ENCODE results near the gene SAXO2. TPM values are rescaled to one million over a fixed set of nuclear protein-coding genes. Genes with fewer than 3 reads are reported as not detected.
"Not testable (repeated sequence)": the region's sequence is repeated elsewhere in the genome, so short reads cannot be mapped to it uniquely, and the experiment has no call there.

Gene SAXO2
- polyA plus RNA-seq (ENCODE audit: insufficient read depth in 1 of 5, insufficient read length in 5 of 5, low replicate concordance in 1 of 5): 10 to 100 TPM in 4 of 5 donors, 1 to 10 TPM in 1; 7.6 to 21.4 (median 14.5) TPM
- long read RNA-seq, donor 1, partial matches to known transcripts: 0 of 2 reads
- long read RNA-seq, donor 1, other reads (novel, unspliced or antisense): 0 of 2 reads
- long read RNA-seq, donor 2: 0 reads
- long read RNA-seq, donor 3, partial matches to known transcripts: 0 of 2 reads
- long read RNA-seq, donor 3, other reads (novel, unspliced or antisense): 0 of 2 reads
- long read RNA-seq, donor 4, partial matches to known transcripts: 0 of 2 reads
- long read RNA-seq, donor 4, other reads (novel, unspliced or antisense): 0 of 2 reads
- long read RNA-seq, donor 5, partial matches to known transcripts: 0 of 3 reads
- long read RNA-seq, donor 5, other reads (novel, unspliced or antisense): 0 of 3 reads
- long read RNA-seq, donor 6: 0 reads
- long read RNA-seq, donor 7, partial matches to known transcripts: 0 of 1 reads
- long read RNA-seq, donor 7, other reads (novel, unspliced or antisense): 0 of 1 reads
- long read RNA-seq, donor 8, partial matches to known transcripts: 0 of 1 reads
- long read RNA-seq, donor 8, other reads (novel, unspliced or antisense): 0 of 1 reads

GRCh38 chr15:82262422-82263026 is at the start of gene SAXO2, which contains the start of gene EFL1:
Gene SAXO2, plus strand, starts transcription at chr15:82262818. Its CDS starts 62 bp downstream, at chr15:82262880.
Gene EFL1, minus strand, starts transcription at chr15:82262734. Its CDS starts 956 bp downstream, at chr15:82261778.
- DNase-seq: peak; percentile 87 to 88

GRCh38 chr15:82216092-82216491 is 46.5 kb upstream of the SAXO2 start:
- not testable (repeated sequence) for DNase-seq

GRCh38 chr15:82221535-82221934 is 41.1 kb upstream of the SAXO2 start:
- not testable (repeated sequence) for DNase-seq

- no peak for DNase-seq
These were observed 33.9 kb upstream of the SAXO2 start for GRCh38 chr15:82228750-82229149.

- no peak for DNase-seq
These were observed 31.4 kb upstream of the SAXO2 start for GRCh38 chr15:82231233-82231632.

- no peak for DNase-seq
These were observed 30.8 kb upstream of the SAXO2 start for GRCh38 chr15:82231842-82232241.

GRCh38 chr15:82237944-82238534 is 24.6 kb upstream of the SAXO2 start:
- DNase-seq: not testable (repeated sequence)

GRCh38 chr15:82239685-82240391 is 22.8 kb upstream of the SAXO2 start:
- no peak for DNase-seq

GRCh38 chr15:82241836-82242499 is 20.6 kb upstream of the SAXO2 start:
- DNase-seq: not testable (repeated sequence)

- DNase-seq: not testable (repeated sequence)
These were observed 19.0 kb upstream of the SAXO2 start for GRCh38 chr15:82243644-82244043.

- not testable (repeated sequence) for DNase-seq
These were observed 16.7 kb upstream of the SAXO2 start for GRCh38 chr15:82245956-82246355.

- DNase-seq: not testable (repeated sequence)
These were observed 14.4 kb upstream of the SAXO2 start for GRCh38 chr15:82248261-82248660.

GRCh38 chr15:82261566-82262421 is 824 bp upstream of the SAXO2 start:
- DNase-seq: not testable (repeated sequence)

- DNase-seq: no peak
These were observed 732 bp downstream of the SAXO2 start for GRCh38 chr15:82263350-82263749.

- DNase-seq: not testable (repeated sequence)
These were observed 4.5 kb downstream of the SAXO2 start for GRCh38 chr15:82267137-82267536.

- DNase-seq: not testable (repeated sequence)
These were observed 5.8 kb downstream of the SAXO2 start for GRCh38 chr15:82268454-82268853.

- no peak for DNase-seq
These were observed 9.5 kb downstream of the SAXO2 start for GRCh38 chr15:82272154-82272553.

- no peak for DNase-seq
These were observed 12.8 kb downstream of the SAXO2 start for GRCh38 chr15:82275410-82275809.

GRCh38 chr15:82281276-82281675 is 18.7 kb downstream of the SAXO2 start:
- not testable (repeated sequence) for DNase-seq

GRCh38 chr15:82282386-82282785 is 19.8 kb downstream of the SAXO2 start:
- DNase-seq: not testable (repeated sequence)
